Endothelial cell of umbilical vein (primary cell): ENCODE results near the gene USP7.

Experiments
- CTCF ChIP-seq, 2 donors: IDR thresholded peaks; 1 replicate in 1 of 2; 2 replicates in 1 of 2; pipeline ENCODE4 v1.5.1; 2011; ENCODE audit warnings: low read length in 2 of 2, mild to moderate bottlenecking in 2 of 2, moderate library complexity in 2 of 2, control low read depth in 1 of 2, inconsistent platforms in 1 of 2, low read depth in 1 of 2; ENCODE audit not compliant: insufficient read depth in 1 of 2; ENCODE audit errors: extremely low read depth in 1 of 2
- EZH2 ChIP-seq: IDR thresholded peaks from 2 replicates; pipeline ENCODE4 v1.6.1; 2012; ENCODE audit warnings: borderline replicate concordance, low read depth, mild to moderate bottlenecking, moderate library complexity, low read length, inconsistent platforms; ENCODE audit not compliant: severe bottlenecking
- FOS ChIP-seq: IDR thresholded peaks from 2 replicates; pipeline ENCODE4 v1.6.1; 2011; ENCODE audit warnings: mild to moderate bottlenecking, low read length, moderate library complexity, borderline replicate concordance; ENCODE audit not compliant: insufficient read depth
- GATA2 ChIP-seq: IDR thresholded peaks from 2 replicates; pipeline ENCODE4 v1.7.0; 2011; ENCODE audit warnings: low read depth, mild to moderate bottlenecking, moderate library complexity, mixed read lengths, low read length; ENCODE audit not compliant: insufficient read length, insufficient read depth
- JUN ChIP-seq: IDR thresholded peaks from 2 replicates; pipeline ENCODE4 v1.6.1; 2011; ENCODE audit warnings: borderline replicate concordance, low read depth; ENCODE audit not compliant: insufficient read length, insufficient read depth
- MAX ChIP-seq: IDR thresholded peaks from 2 replicates; pipeline ENCODE4 v1.6.1; 2011; ENCODE audit not compliant: insufficient read depth, insufficient read length
- MYC ChIP-seq: IDR thresholded peaks from one replicate; pipeline ENCODE4 v1.6.1; 2011; ENCODE audit warnings: mild to moderate bottlenecking, low read depth, low read length
- POLR2A ChIP-seq: IDR thresholded peaks from 2 replicates; pipeline ENCODE4 v1.6.1; 2012; ENCODE audit warnings: low read depth, mild to moderate bottlenecking, control low read depth, low read length
- POLR2AphosphoS5 ChIP-seq: IDR thresholded peaks from 2 replicates; pipeline ENCODE4 v1.6.1; 2012; ENCODE audit warnings: low read depth, mild to moderate bottlenecking, control low read depth, low read length, moderate library complexity; ENCODE audit not compliant: insufficient read depth

GRCh38 chr16:8893426-8893825, 70.3 kb downstream of the USP7 start:
- TF ChIP-seq POLR2A (no peak), CTCF (IDR thresholded peaks at IDR 0.05; ENCODE audit: extremely low read depth in 1 of 2, insufficient read depth in 1 of 2, low read depth in 1 of 2, low read length in 2 of 2) (no peak), POLR2AphosphoS5 (no peak), EZH2 (no peak), MAX (no peak), JUN (no peak), MYC (no peak), GATA2 (no peak), FOS (no peak)
